ENCODE measurements around the gene HIPK1.

The HIPK1 gene

DNA sequence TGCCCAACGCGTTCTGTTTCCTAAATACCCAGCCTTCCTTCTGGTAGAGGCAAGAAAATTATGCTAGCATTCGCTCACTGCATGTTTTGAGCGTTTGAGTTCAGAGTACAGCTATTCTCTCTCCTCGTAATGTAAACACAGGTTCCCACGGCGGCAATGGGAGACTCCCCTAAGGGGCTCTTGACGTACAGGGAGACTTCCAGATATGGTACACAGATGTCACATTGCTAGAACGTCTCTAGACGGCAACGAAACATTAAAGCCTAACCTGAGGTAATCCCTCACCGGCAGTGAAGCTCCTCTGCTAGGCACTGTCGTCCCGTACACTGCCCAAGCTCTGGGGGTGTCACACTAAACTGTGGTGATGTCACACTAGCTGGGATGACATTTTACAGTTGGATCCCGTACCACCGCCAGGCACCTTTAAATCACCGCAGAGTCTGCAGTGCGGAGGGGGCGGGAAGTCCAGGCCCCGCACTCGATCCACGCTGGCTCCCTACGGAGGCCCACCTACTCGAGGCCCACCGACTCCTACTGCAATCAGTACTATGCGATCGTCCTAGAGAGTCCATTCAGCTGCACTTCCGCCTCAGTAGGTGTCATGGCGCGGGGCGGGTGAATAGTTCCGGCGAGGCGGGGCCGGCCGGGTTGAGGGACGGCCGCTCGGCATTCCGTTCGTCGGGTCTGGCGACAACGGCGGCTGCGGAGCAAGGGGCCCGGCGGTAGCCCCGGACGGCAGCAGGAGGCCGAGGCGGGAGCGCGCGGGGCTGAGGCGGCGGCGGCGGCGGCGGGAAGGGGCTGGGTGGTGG lies at the start of gene HIPK1:
Gene HIPK1 (plus strand): TSS at position 384 of the 809 bp plus-strand sequence.
- peak; percentile 89 for DNase-seq

DNA sequence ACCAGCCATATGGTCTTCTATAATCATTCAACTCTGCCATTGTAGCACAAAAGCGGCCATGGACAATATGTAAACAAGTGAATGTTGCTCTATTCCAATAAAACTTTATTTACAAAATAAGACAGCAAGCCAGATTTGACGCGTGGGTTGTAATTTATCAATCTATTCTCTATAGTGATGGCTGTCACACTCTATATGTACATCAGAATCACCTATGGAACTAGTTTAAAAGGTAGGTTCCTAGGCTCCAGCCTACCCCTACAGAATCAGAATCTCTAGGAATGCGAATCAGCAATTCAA lies 49.4 kb upstream of the HIPK1 start:
- no peak for DNase-seq

DNA sequence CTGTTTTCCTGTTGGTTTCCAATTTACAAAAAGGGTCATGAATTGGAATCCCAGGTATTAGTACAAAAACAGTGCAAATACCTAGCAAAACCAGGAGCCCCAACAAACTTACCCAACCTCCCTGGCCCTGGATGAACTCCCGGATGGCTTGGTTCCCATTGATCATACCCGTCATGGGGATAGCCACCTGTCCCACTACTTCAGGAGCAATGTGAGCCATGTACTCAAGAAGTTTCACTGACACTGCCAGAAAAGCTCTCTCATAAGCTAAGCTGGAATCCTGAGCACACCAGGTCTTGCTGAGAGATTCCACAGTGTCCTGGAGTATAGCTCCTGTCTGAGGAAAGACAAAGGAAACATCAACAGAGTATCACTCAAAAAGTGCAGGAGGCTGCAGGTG lies 47.5 kb upstream of the HIPK1 start:
- DNase-seq = no peak

DNA sequence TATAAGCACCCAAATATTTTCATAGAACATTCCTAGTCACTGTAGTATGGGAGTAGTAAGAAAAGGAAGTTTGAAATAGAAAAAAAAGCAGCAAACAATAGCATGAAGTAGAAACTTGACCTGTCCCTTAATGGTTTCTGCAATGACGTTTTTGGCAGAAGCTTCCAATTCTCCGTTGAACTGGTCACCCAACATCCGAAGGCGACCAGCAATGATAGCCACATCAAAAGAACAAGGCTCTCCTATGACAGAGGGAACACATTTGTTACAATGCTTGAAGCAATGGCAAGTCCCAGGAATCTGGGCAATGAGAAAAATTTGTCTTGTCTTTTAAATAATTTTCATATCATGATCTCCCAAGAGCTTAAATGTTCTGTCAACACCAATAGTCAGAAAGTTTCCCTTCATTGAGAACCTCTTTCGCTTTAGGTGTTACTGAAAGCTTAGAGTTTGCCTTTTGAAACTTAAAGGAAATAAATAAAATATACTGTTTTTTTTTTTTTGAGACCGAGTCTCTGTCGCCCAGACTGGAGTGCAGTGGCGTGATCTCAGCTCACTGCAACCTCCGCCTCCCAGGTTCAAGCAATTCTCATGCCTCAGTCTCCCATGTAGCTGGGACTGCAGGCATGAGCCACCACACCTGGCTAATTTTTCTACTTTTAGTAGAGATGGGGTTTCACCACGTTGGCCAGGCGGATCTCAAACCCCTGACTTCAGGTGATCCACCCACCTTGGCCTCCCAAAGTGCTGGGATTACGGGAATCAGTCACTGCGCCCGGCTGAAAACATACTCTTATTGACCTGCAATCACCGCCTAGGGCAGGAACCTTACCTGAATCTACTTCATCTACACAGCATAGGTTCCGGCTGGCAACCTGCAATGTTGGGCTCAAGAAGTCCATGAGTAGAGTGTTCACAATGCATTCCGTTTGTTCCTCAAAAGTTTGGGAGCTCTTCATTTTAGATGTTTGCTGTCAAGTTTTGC lies 42.4 kb upstream of the HIPK1 start:
- DNase-seq = no peak

DNA sequence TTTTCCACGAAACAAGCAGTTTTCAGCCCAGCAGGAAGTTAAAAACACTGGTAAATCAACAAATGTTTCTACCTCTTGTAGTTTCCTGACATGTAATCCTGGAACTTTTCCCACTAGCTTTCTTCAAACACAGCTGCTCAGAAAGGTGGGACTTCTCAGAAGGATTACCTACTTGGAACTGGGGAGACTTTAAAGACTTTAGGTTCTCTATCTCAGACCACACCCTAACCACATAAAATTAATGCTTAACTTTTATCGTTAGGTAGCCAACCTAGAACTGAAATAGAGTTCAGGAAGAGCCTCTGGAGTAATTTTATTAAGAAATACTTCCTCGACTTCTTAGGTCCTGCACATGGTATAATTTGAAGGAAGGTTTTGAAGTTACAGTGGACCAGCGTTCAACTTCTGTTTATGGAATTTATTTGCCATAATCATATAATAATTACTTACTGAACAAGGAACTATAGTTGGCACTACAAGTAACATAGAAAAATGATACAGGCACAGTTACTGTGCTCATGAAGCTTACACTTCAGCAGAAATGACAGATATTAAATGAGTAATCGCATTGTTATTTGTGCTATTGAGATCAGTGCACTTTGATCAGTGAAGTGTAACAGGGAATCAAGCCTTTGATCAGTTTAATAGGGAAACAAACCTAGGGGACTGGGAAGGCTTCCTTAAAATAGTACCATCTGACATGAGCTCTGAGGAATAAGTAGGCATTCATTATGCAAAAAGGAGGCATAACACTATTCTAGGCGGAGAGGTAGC lies 41.5 kb upstream of the HIPK1 start, which contains the start of gene BCL2L15:
Gene BCL2L15 (minus strand): TSS at position 180 of the 774 bp plus-strand sequence. CDS start 206 bp downstream, outside the sequence.
- DNase-seq = no peak

DNA sequence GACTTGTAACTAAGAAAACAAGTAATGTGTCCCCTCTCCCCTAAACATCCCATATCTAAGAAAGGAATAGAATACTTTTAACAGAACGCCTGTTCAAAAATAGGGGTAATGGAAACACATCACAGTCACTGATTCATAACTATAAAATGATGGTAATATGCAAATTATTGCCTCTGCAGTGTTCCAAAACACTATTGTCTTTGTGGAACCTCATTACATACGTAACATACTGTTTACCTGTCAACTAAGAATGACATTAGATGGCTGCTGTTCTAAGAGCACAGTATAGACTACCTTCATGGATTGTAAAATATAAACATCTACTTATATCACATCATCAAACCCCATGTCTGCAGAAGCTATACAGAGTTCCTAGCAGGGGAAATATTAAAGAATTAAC lies 38.3 kb upstream of the HIPK1 start:
- no peak for DNase-seq

DNA sequence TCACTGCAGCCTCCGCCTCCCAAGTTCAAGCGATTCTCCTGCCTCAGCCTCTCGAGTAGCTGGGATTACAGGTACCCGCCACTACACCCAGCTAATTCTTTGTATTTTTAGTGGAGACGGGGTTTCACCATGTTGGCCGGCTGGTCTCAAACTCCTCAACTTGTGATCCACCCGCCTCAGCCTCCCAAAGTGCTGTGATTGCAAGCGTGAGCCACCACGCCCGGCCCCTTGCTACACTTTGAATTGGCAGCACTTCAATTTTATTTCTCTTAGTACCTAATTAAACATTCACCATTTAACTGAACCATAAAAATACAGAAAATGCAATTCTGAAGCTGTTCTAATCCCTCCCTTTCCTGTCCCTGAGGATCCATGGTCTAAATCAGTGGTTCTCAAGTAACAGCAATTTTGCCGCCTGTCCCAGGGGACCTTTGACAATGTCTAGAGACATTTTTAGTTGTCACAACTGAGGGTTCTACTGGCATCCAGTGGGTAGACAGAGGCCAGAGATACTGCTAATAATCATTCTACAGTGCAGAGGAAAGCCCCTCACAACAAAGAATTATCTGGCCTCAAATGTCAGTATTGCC lies 37.4 kb upstream of the HIPK1 start:
- DNase-seq = no peak

DNA sequence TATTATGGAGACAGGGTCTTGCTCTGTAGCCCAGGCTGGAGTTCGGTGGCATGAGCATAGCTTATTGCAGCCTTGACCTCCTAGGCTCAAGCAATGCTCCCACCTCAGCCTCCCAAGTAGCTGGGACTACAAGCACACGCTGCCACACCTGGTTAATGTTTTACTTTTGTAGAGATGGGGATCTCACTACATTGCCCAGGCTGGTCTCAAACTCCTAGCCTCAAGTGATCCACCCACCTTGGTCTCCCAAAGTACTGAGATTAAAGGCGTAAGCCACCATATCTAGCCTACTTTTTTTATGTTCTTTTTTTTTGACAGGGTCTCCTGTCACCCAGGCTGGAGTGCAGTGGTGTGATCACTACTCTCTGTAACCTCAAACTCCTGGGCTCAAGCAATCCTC lies 35.9 kb upstream of the HIPK1 start:
- DNase-seq = no peak

DNA sequence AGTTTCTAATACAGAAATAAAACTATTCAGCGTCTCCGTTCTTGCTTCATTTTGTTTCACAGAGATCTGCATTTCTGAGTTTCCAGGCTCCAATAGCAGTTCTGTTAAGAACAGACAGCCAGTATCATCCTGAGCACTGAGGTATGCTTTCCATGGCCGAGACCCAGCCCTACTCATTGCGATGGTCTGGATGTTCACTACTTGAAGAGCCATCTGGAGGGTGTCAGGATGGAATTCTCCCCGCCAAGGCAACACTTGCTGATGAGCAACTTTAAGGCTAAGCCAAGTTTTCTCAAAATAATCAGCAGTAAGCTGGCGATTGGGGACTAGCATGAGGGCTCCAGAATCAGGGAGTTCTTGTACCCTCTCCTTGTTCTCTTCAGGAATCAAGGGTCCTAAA lies 34.0 kb upstream of the HIPK1 start:
- DNase-seq = no peak

DNA sequence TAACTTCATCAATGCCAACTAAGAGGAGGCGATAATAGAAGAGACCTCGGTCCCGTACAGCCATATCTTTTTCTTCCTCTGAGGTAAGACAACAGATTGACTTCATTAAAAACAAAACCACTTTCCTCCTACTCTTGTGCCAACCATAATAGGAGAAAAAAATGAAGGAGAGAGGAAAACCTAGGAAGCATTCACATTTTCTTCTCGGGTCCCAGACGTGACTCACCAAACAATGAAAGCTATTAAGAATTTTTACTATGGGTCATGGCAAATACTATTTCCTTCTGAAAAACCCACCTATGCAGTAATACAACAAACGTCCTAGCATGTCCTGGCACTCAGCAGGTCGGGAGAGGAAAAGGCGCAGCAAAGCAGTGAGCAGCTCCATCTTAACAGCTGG lies 33.2 kb upstream of the HIPK1 start:
- DNase-seq = peak; percentile 13

DNA sequence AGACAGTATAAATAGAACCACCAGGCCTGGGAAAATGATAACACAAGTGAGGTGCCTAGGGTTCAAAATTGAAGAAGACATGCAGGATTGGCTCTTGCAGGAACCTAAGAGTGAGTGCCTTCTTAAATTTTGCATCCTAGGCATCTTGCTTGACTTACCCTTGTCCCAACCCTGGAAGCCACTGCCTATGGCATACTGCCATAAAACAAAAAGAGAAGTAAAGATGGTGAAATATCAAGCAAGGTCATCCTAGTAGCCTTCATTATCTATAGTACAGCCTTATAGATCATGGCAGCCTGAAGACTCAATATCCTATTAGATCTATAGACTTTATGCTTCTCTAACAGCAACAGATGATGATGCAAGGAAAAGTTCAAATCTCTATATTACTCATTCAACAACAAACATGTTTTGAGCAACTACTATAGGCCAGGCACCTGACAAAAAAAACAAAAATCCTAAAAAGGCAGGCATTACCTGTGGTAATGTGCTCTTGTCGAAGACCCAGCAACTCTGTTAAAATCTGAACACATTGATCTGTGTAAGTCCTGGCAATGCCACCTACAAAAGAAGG lies 30.8 kb upstream of the HIPK1 start:
- no peak for DNase-seq

DNA sequence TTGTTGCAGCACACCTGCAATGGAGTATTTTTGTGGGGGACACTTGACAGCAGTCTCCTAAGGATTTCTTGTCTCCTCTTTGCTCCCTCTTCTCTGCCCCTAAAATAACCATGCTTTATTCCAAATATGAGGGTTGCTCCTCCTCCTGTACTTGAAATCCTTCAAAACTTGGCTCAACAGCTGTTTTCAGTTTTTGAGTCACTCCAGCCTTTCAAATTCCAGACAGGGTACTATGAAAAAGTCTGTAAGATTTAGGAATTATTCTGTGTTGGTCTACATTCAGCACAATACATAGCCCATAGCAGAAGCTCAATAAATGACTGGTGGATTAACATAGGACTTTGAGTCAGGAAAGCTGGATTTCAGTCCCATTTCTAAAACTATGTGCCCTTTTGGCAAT lies 30.0 kb upstream of the HIPK1 start:
- no peak for DNase-seq

DNA sequence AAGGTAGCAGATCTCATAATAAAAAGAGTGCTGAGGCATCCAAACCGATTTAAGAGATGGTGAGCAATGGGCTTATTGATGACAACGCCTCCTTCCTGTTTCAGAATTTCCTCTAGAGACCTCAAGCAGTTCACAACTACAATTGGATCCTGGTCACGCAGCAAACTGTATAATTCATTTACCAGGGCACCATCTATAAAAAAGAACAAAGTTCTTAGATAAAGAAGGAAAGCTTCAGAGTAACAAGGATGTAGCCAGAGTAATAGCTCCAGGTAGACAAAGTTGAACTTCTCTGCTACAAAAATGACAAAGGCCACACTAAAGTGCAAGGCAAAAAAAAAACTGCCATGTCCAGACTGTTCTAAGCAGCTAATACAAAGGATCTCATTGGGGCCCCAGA lies 27.9 kb upstream of the HIPK1 start:
- no peak for DNase-seq

DNA sequence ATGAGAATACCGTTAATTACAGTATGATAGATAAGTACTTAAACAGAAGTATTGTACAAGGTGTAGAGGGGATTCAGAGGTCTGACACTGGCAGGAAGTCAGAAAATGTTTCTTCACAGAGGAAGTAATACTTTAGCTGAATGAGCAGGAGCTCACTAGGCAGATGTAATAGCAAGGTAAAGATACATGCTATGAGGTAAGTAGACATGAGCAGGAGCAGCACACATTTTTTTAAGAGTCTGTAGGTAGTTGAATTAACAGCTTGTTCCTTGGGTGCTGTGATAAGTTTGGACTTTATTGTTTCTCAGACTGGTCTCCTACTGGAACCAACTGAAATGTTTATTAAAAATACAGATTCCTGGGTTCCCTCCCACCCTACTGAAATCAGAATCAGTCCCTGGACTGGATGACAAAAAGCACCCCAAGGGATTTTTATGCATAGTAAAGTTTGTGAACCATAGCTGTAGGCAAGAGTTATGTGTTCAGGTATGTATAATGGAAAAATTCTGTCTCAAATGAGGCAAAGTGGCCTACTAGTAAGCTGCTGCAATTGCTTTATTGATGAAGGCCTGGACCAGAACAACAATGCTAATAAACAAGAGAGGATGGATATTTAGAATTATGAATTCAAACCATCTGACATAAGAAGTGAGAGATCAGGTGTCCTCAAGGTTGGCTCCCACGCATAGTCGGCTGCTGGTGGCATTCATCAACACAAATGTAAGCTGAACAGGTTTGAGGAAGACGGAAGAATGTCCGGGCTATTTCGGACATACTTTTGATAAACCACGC lies 25.4 kb upstream of the HIPK1 start:
- DNase-seq = no peak

DNA sequence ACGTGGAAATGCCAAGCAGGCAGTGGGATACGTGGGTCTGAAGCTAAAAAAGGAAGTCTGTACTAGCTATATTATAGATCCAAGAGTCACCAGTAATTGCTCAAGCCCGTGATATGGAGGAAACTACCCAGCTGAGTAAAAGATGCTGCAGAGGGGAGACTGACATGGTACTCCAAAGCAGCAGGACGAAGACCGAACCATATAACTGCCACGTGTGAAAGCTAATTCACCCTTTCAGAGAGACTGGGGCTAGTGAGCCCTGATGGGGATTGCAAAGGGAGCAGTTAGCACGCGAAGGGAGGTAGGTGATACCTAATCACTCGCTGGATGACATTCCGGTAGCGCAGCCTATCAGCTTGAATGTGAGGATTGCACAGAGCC lies 24.8 kb upstream of the HIPK1 start:
- DNase-seq = no peak

DNA sequence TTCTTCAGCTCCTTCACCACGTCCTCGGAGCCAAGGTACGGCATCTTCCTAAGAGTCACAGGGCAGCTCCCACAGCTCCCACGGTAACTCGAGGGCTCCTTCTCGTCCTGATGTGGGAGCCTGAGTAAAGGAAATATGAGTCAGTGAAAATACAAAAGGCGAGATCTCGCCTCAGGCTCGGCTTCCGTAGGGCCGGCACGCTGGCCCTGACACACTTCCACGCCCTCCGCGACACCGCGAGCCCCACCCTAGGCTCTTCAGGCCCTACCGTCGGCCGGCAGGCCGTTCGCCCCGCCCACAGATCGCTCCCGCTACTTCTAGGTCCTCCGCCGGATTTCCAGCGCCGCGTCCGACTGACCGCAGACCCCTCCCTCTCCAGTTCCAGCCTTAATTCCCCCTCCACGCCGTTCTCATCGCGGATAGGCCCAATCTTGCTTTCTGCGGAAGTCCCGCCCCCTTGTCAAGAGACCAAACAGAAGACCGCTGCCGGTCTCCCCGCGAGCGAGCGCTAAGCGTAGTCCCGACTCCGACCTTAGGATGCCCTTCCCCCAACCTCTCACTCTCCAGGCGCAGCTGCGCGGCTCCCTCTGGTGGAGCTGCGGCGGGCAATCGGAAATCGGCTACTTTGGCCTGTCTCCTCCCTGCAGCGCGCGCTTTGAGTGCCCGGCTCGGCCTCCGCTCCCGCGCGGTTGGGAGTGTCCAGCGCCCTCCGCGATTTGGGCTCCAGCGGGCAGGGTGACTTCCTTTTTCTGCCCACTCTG lies 24.3 kb upstream of the HIPK1 start, which contains the start of the genes AP4B1 and DCLRE1B:
Gene AP4B1 (minus strand): TSS at position 126 of the 761 bp plus-strand sequence. CDS start 82 bp downstream, at position 44.
Gene DCLRE1B (plus strand): TSS at position 653 of the 761 bp plus-strand sequence. CDS start 261 bp downstream, outside the sequence.
- DNase-seq = peak; percentile 100

DNA sequence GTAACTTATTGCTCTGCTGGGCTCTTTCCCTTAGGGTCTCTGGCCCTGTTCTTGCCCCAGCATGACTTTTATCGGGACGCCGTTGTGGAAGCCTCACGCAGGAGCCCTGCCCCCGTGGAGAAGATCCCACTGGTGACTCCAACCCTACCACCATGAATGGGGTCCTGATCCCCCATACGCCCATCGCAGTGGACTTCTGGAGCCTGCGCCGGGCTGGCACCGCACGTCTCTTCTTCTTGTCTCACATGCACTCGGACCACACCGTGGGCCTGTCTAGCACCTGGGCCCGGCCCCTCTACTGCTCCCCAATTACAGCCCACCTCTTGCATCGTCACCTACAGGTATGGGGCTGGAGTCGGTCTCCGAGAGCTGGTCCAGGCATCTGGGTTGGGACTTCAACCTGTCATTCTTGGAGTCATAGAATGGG lies 23.7 kb upstream of the HIPK1 start:
- DNase-seq = peak; percentile 7

DNA sequence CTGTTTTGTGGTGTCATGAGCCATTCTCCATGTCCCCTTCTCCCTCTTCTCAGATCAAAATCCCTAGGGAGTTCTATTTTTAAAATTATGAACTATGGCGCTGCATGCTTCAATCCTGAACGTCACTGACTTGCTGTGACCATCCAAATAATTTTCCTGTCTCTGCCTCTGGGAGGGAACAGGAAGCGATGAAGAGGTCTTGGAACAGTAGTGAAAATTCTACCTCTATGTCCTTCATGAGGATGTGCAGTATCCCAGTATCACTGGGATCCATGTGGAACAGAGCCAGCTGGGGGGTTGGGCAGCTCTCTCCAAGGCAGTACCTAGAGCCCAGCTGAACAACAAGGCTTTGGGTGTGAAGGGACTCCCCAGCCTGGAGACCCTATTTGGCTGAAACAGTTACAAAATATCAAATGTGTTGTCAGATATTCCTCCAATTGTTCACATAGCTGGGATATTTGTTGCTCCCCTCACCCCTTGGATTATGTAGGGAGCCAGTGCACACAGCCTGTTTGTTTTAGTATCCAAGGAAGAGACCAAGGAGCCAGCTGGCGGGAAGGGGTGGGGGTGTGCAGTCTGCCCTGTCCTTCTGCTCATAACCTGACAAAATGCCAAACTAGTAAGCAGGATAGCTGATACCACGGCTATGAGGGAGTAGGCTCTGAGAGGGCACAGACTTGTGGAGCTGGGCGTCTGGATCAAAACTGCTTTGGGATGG lies 16.4 kb upstream of the HIPK1 start:
- DNase-seq = peak; percentile 81

DNA sequence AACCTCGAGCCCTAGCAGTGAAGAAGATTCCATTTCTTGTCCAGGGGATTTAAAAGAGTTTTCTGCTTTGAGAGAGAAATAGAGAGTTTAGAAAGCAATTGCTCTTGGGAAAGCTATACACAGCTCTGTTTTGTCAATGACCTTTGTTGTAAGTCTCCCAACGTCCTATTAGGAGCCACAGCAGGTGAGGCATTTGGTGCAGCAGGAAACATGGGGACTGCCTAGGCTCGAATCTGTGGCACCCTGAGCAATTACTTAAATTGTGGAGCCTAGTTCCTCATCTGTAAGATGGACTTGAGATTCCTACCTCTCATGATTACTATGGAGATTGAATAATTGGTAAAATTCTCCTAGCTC lies 15.8 kb upstream of the HIPK1 start:
- DNase-seq = no peak
